GM18505 (cell line): Measurements from ENCODE around the gene ERAL1.
A peak's percentile ranks its signal among the peaks of the same experiment; 100 is the strongest.
"Not testable (repeated sequence)": the region's sequence is repeated elsewhere in the genome, so short reads cannot be mapped to it uniquely, and the experiment has no call there.

ENCODE experiments used
- ATAC-seq: cut with Tn5 transposase; IDR thresholded peaks from one replicate; pipeline ENCODE4 v1.9.1; 2021; ENCODE audit not compliant: unreplicated experiment
- POLR2A ChIP-seq: IDR thresholded peaks from 4 replicates; pipeline ENCODE4 v1.6.1; 2011; ENCODE audit warnings: borderline replicate concordance; ENCODE audit not compliant: insufficient read depth, insufficient read length; ENCODE audit errors: extremely low read depth

Gene ERAL1

GRCh38 chr17:28862561-28862960, 7.7 kb downstream of the ERAL1 start:
- no peak for TF ChIP-seq POLR2A
- no peak for ATAC-seq

- no peak for ATAC-seq
- no peak for TF ChIP-seq POLR2A
These were observed 9.1 kb downstream of the ERAL1 start for GRCh38 chr17:28863953-28864352.

GRCh38 chr17:28864991-28865849, 10.4 kb downstream of the ERAL1 start:
- no peak for ATAC-seq
- TF ChIP-seq POLR2A: no peak

- peak; percentile 81 for ATAC-seq
These were observed 11.3 kb downstream of the ERAL1 start for GRCh38 chr17:28865946-28866752.

GRCh38 chr17:28867276-28867675, 12.5 kb downstream of the ERAL1 start:
- no peak for TF ChIP-seq POLR2A
- ATAC-seq: no peak

More at GRCh38 chr17:28865946-28866752, 11.3 kb downstream of the ERAL1 start:
- peak; percentile 30 for TF ChIP-seq POLR2A

- ATAC-seq: peak; percentile 89
- peak; percentile 23 for TF ChIP-seq POLR2A
These were observed 16.3 kb downstream of the ERAL1 start for GRCh38 chr17:28871056-28871579.

- TF ChIP-seq POLR2A: no peak
- no peak for ATAC-seq
These were observed 19.0 kb downstream of the ERAL1 start for GRCh38 chr17:28873839-28874238.

GRCh38 chr17:28874750-28875149, 19.9 kb downstream of the ERAL1 start:
- no peak for ATAC-seq
- TF ChIP-seq POLR2A: no peak

- TF ChIP-seq POLR2A: no peak
- no peak for ATAC-seq
These were observed 21.2 kb downstream of the ERAL1 start for GRCh38 chr17:28875848-28876550.

- not testable (repeated sequence) for ATAC-seq
These were observed 22.4 kb downstream of the ERAL1 start for GRCh38 chr17:28877150-28877711.

- TF ChIP-seq POLR2A: no peak
- no peak for ATAC-seq
These were observed 23.5 kb downstream of the ERAL1 start for GRCh38 chr17:28878158-28878910.

- no peak for TF ChIP-seq POLR2A
- no peak for ATAC-seq
These were observed 24.2 kb downstream of the ERAL1 start for GRCh38 chr17:28878981-28879380.

GRCh38 chr17:28879886-28880571, 25.2 kb downstream of the ERAL1 start:
- TF ChIP-seq POLR2A: no peak
- no peak for ATAC-seq
